ENCODE data around the gene KCNIP1. TPM values are rescaled to one million over a fixed set of nuclear protein-coding genes. Genes with fewer than 3 reads are reported as not detected.

The KCNIP1 gene
- total and polyA plus RNA-seq, 4 donors: 31.2 to 165 (median 111) TPM

- WGBS (ENCODE audit: insufficient coverage): 93% methylated on average over 7 of the region's 7 CpGs
- no peak for DNase-seq (ENCODE audit: low read depth in 4 of 6, low spot score in 6 of 6)
- Histone ChIP-seq H3K27me3 (ENCODE audit: control insufficient read depth, insufficient read depth, low read length) (no peaks in the 10 kb centered on the region), H3K27ac (ENCODE audit: low read depth, low read length) (peak overlapping the region; percentile 95), H3K36me3 (ENCODE audit: control insufficient read depth, insufficient read depth, low read length) (no peaks in the 10 kb centered on the region), H3K9me3 (ENCODE audit: control insufficient read depth, insufficient read depth, low read length) (no peaks in the 10 kb centered on the region), H3K4me1 (ENCODE audit: control insufficient read depth, insufficient read depth, low read length) (peaks cover 38% of the 10 kb centered on the region), H3K4me3 (ENCODE audit: low read depth, low read length) (no peak overlapping the region)
Observed at GRCh38 chr5:170551622-170552021, 47.8 kb downstream of the KCNIP1 start.

- Histone ChIP-seq H3K36me3 (ENCODE audit: control insufficient read depth, insufficient read depth, low read length) (no peaks in the 10 kb centered on the region), H3K4me3 (ENCODE audit: low read depth, low read length) (no peak overlapping the region), H3K4me1 (ENCODE audit: control insufficient read depth, insufficient read depth, low read length) (peaks cover 45% of the 10 kb centered on the region), H3K27me3 (ENCODE audit: control insufficient read depth, insufficient read depth, low read length) (no peaks in the 10 kb centered on the region), H3K27ac (ENCODE audit: low read depth, low read length) (peak overlapping the region; percentile 95), H3K9me3 (ENCODE audit: control insufficient read depth, insufficient read depth, low read length) (no peaks in the 10 kb centered on the region)
- 3% methylated on average over 11 of the region's 12 CpGs for WGBS (ENCODE audit: insufficient coverage)
- peak; percentile 77 to 97 (median 87) for DNase-seq (ENCODE audit: low read depth in 4 of 6, low spot score in 6 of 6)
Observed at GRCh38 chr5:170552621-170553115, 48.8 kb downstream of the KCNIP1 start.

- 84% methylated on average over 4 of the region's 4 CpGs for WGBS (ENCODE audit: insufficient coverage)
- DNase-seq (ENCODE audit: low read depth in 4 of 6, low spot score in 6 of 6): no peak
Observed at GRCh38 chr5:170553218-170553617, 49.4 kb downstream of the KCNIP1 start.

GRCh38 chr5:170554521-170555267 lies 50.9 kb downstream of the KCNIP1 start:
- Histone ChIP-seq H3K9me3 (ENCODE audit: control insufficient read depth, insufficient read depth, low read length) (no peaks in the 10 kb centered on the region), H3K36me3 (ENCODE audit: control insufficient read depth, insufficient read depth, low read length) (no peaks in the 10 kb centered on the region), H3K4me1 (ENCODE audit: control insufficient read depth, insufficient read depth, low read length) (peaks cover 48% of the 10 kb centered on the region), H3K4me3 (ENCODE audit: low read depth, low read length) (no peak overlapping the region), H3K27me3 (ENCODE audit: control insufficient read depth, insufficient read depth, low read length) (no peaks in the 10 kb centered on the region), H3K27ac (ENCODE audit: low read depth, low read length) (peak overlapping the region; percentile 22)
- peak in 2 of 6 donors; percentile 77 to 85 for DNase-seq (ENCODE audit: low read depth in 4 of 6, low spot score in 6 of 6)
- 54% methylated on average over 12 of the region's 18 CpGs for WGBS (ENCODE audit: insufficient coverage)

More at GRCh38 chr5:170553218-170553617, 49.4 kb downstream of the KCNIP1 start:
- Histone ChIP-seq H3K9me3 (ENCODE audit: control insufficient read depth, insufficient read depth, low read length) (no peaks in the 10 kb centered on the region), H3K4me1 (ENCODE audit: control insufficient read depth, insufficient read depth, low read length) (peaks cover 45% of the 10 kb centered on the region), H3K4me3 (ENCODE audit: low read depth, low read length) (no peak overlapping the region), H3K27ac (ENCODE audit: low read depth, low read length) (peak overlapping the region; percentile 95), H3K27me3 (ENCODE audit: control insufficient read depth, insufficient read depth, low read length) (no peaks in the 10 kb centered on the region), H3K36me3 (ENCODE audit: control insufficient read depth, insufficient read depth, low read length) (no peaks in the 10 kb centered on the region)

GRCh38 chr5:170557314-170557713 lies 53.5 kb downstream of the KCNIP1 start:
- no peaks in the 10 kb centered on the region for H3K27me3 ChIP-seq (ENCODE audit: control insufficient read depth, insufficient read depth, low read length)
- 62% methylated on average over 2 of the region's 3 CpGs for WGBS (ENCODE audit: insufficient coverage)
- DNase-seq (ENCODE audit: low read depth in 4 of 6, low spot score in 6 of 6): no peak
- no peaks in the 10 kb centered on the region for H3K36me3 ChIP-seq (ENCODE audit: control insufficient read depth, insufficient read depth, low read length)
- no peak overlapping the region for H3K27ac ChIP-seq (ENCODE audit: low read depth, low read length)
- no peaks in the 10 kb centered on the region for H3K9me3 ChIP-seq (ENCODE audit: control insufficient read depth, insufficient read depth, low read length)
- H3K4me3 ChIP-seq (ENCODE audit: low read depth, low read length): no peak overlapping the region
- peaks cover 64% of the 10 kb centered on the region for H3K4me1 ChIP-seq (ENCODE audit: control insufficient read depth, insufficient read depth, low read length)

GRCh38 chr5:170559296-170559695 lies 55.5 kb downstream of the KCNIP1 start:
- Histone ChIP-seq H3K4me3 (ENCODE audit: low read depth, low read length) (no peak overlapping the region), H3K27ac (ENCODE audit: low read depth, low read length) (no peak overlapping the region), H3K4me1 (ENCODE audit: control insufficient read depth, insufficient read depth, low read length) (peaks cover 64% of the 10 kb centered on the region), H3K9me3 (ENCODE audit: control insufficient read depth, insufficient read depth, low read length) (no peaks in the 10 kb centered on the region), H3K27me3 (ENCODE audit: control insufficient read depth, insufficient read depth, low read length) (no peaks in the 10 kb centered on the region), H3K36me3 (ENCODE audit: control insufficient read depth, insufficient read depth, low read length) (no peaks in the 10 kb centered on the region)
- no peak for DNase-seq (ENCODE audit: low read depth in 4 of 6, low spot score in 6 of 6)
- 86% methylated on average over 2 of the region's 3 CpGs for WGBS (ENCODE audit: insufficient coverage)

- Histone ChIP-seq H3K27ac (ENCODE audit: low read depth, low read length) (peak overlapping the region; percentile 4), H3K36me3 (ENCODE audit: control insufficient read depth, insufficient read depth, low read length) (no peaks in the 10 kb centered on the region), H3K4me3 (ENCODE audit: low read depth, low read length) (no peak overlapping the region), H3K27me3 (ENCODE audit: control insufficient read depth, insufficient read depth, low read length) (no peaks in the 10 kb centered on the region), H3K4me1 (ENCODE audit: control insufficient read depth, insufficient read depth, low read length) (peaks cover 57% of the 10 kb centered on the region), H3K9me3 (ENCODE audit: control insufficient read depth, insufficient read depth, low read length) (no peaks in the 10 kb centered on the region)
- peak in 1 of 6 donors; percentile 53 for DNase-seq (ENCODE audit: low read depth in 4 of 6, low spot score in 6 of 6)
- WGBS (ENCODE audit: insufficient coverage): 65% methylated on average over 6 of the region's 7 CpGs
Observed at GRCh38 chr5:170560938-170561337, 57.1 kb downstream of the KCNIP1 start.

GRCh38 chr5:170562166-170562874 lies 58.5 kb downstream of the KCNIP1 start:
- Histone ChIP-seq H3K36me3 (ENCODE audit: control insufficient read depth, insufficient read depth, low read length) (no peaks in the 10 kb centered on the region), H3K27me3 (ENCODE audit: control insufficient read depth, insufficient read depth, low read length) (no peaks in the 10 kb centered on the region), H3K4me3 (ENCODE audit: low read depth, low read length) (no peak overlapping the region), H3K27ac (ENCODE audit: low read depth, low read length) (peak overlapping the region; percentile 64), H3K9me3 (ENCODE audit: control insufficient read depth, insufficient read depth, low read length) (no peaks in the 10 kb centered on the region), H3K4me1 (ENCODE audit: control insufficient read depth, insufficient read depth, low read length) (peaks cover 50% of the 10 kb centered on the region)
- DNase-seq (ENCODE audit: low read depth in 4 of 6, low spot score in 6 of 6): peak in 2 of 6 donors; percentile 41 to 55
- 35% methylated on average over 6 of the region's 6 CpGs for WGBS (ENCODE audit: insufficient coverage)

GRCh38 chr5:170562875-170563228 lies 59.0 kb downstream of the KCNIP1 start:
- H3K27ac ChIP-seq (ENCODE audit: low read depth, low read length): peak overlapping the region; percentile 64
- H3K4me3 ChIP-seq (ENCODE audit: low read depth, low read length): no peak overlapping the region
- no peaks in the 10 kb centered on the region for H3K36me3 ChIP-seq (ENCODE audit: control insufficient read depth, insufficient read depth, low read length)
- H3K9me3 ChIP-seq (ENCODE audit: control insufficient read depth, insufficient read depth, low read length): no peaks in the 10 kb centered on the region
- peaks cover 48% of the 10 kb centered on the region for H3K4me1 ChIP-seq (ENCODE audit: control insufficient read depth, insufficient read depth, low read length)
- 71% methylated on average over 2 of the region's 4 CpGs for WGBS (ENCODE audit: insufficient coverage)
- H3K27me3 ChIP-seq (ENCODE audit: control insufficient read depth, insufficient read depth, low read length): no peaks in the 10 kb centered on the region
- no peak for DNase-seq (ENCODE audit: low read depth in 4 of 6, low spot score in 6 of 6)
